Measurements from ENCODE around the gene ZDHHC19. TPM values are rescaled to one million over a fixed set of nuclear protein-coding genes. Genes with fewer than 3 reads are reported as not detected.
"Not testable (repeated sequence)": the region's sequence is repeated elsewhere in the genome, so short reads cannot be mapped to it uniquely, and the experiment has no call there.

ZDHHC19 gene
- total RNA-seq (2014; rRNA removed; shearing (Covaris generic)) = not detected in 2 replicates

GRCh38 chr3:196210673-196211556 is at the start of gene ZDHHC19:
TSS of gene ZDHHC19 (minus strand) at chr3:196211400. CDS start at chr3:196211315, 85 bp downstream.
- DNase-seq (ENCODE audit: low read depth) = no peak

DNA sequence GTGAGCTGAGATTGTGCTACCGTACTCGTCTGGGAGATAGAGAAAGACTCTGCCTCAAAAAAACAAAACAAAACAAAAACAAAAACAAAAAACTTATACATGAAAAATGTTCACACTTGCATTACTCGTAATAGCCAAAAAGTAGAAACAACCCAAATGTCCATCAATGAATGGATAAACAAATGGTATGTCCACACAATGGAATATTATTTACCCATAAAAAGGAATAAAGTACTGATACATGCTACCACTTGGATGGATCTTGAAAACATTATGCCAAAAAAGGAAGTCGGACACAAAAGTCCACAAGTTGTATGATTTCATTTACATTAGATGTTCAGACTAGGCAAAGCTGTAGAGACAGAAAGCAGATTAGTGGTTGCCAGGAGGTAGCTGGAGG is 49.6 kb upstream of the ZDHHC19 start:
- no peak for DNase-seq (ENCODE audit: low read depth)

DNA sequence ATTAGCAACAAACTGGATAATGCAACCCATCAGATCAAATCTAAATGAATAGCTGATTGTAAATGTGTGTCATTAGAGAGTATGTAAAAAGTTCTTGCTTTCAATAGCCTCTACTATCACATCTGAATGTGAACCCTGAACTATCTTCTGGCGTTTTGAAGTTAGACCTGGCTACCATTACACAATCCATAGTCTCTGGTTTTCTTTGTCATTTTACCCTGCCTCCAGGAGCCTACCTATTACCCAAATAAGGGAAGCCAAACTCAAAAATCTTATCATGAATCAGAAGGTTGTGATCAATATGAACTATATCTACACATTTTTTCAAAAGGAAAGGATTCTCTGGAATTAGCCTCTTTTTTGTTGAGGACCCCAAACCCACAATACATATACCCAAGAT is 44.6 kb upstream of the ZDHHC19 start:
- no peak for DNase-seq (ENCODE audit: low read depth)

- DNase-seq (ENCODE audit: low read depth) = no peak
These were observed 43.4 kb upstream of the ZDHHC19 start for GRCh38 chr3:196254376-196255283.

GRCh38 chr3:196251918-196252317 is 40.7 kb upstream of the ZDHHC19 start:
- DNase-seq (ENCODE audit: low read depth) = no peak

- DNase-seq (ENCODE audit: low read depth) = peak; percentile 96
These were observed 35.6 kb upstream of the ZDHHC19 start for GRCh38 chr3:196246612-196247308.

- DNase-seq (ENCODE audit: low read depth) = not testable (repeated sequence)
These were observed 33.0 kb upstream of the ZDHHC19 start for GRCh38 chr3:196244166-196244565.

DNA sequence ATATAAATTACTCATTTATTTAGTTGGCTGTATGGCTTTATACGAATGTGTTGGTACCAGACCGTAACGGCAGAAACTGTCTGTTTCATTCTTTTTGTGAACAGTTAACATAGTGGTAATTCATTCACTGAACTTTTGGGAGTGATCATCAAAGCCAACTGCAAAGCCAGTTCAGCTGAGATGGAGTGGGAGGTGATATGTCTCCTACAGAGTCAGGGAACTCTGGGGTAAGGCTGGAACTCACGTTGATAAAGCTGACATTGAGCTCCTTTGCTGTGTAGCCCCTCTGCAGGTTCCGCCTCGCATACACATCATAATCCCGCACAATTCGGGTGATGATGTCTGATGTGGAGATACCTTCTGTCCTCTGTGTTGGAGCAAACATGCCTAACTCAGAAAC is 30.5 kb upstream of the ZDHHC19 start:
- no peak for DNase-seq (ENCODE audit: low read depth)

- no peak for DNase-seq (ENCODE audit: low read depth)
These were observed 29.2 kb upstream of the ZDHHC19 start for GRCh38 chr3:196240424-196240823.

- DNase-seq (ENCODE audit: low read depth) = no peak
These were observed 27.7 kb upstream of the ZDHHC19 start for GRCh38 chr3:196238612-196239560.

DNA sequence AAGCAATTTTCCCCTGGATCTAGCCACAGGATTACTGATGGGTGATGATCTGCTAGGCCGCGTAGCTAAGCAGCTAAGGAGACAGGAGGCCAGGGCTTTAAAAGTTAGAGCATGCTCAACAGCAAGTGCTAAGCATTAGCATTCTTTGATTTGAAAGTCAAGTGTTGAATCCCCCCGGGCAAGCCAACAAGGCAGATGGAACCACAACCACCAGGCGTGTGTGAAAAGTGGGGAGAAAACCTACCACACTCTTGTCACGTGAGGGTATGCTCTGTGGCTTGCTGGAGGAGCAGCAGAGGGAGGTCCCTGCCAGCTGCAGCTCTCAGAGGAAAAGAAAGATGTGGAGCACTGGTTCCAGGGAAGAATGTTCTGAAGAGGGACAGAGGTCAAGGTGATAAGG is 26.0 kb upstream of the ZDHHC19 start:
- no peak for DNase-seq (ENCODE audit: low read depth)

DNA sequence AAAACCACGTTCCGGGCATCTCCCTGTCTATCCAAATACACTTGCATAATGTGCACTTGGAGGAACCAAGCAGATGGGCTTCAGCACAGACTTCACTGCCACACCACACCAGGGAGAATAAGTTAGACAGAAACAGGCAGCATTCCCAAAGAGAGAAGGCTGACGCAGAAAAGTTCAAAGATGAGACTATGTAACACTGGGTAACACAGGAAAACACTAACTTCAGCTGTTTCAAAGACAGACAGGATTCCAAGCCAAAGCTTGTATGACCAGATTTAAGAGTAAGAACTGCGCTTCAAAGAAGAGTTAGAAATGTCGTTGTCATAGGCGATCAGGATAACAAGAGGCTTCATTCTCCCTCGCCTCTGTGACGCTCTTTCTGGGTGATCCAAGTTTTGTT is 25.0 kb upstream of the ZDHHC19 start:
- DNase-seq (ENCODE audit: low read depth) = no peak

DNA sequence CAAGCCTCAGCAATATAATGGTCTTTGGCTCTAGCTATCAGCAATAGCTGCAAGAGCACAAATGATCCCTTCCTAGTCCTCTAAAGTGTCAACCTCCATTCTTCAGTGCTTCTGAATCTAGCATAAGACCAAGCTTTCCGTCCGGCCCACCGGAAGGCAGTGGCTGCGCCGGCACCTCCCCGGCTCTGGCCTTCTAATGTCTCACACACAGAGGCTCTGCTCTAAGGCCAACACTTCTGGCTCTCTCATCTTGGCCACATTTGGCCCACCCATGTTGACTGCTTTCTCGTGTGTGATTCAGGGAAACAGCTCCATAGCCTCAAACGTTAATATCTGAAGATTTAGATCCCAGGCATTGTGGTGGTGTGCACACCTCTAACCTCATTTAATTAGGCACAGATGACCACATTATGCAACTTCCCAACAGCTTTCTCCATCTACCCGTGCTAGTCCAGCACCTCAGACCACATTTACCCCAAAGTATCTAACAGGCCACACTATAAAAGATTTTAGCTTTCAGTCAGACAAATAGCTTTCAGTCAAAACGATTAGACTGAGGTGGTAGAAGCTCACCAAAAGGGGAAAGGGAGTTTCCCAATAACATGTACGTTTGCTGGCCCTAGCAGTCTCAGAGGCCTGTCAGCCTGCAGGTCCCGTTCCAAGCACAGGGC is 24.4 kb upstream of the ZDHHC19 start:
- DNase-seq (ENCODE audit: low read depth) = no peak

- DNase-seq (ENCODE audit: low read depth) = no peak
These were observed 21.7 kb upstream of the ZDHHC19 start for GRCh38 chr3:196232882-196233251.

GRCh38 chr3:196232154-196232881 is 21.1 kb upstream of the ZDHHC19 start:
- DNase-seq (ENCODE audit: low read depth) = no peak

DNA sequence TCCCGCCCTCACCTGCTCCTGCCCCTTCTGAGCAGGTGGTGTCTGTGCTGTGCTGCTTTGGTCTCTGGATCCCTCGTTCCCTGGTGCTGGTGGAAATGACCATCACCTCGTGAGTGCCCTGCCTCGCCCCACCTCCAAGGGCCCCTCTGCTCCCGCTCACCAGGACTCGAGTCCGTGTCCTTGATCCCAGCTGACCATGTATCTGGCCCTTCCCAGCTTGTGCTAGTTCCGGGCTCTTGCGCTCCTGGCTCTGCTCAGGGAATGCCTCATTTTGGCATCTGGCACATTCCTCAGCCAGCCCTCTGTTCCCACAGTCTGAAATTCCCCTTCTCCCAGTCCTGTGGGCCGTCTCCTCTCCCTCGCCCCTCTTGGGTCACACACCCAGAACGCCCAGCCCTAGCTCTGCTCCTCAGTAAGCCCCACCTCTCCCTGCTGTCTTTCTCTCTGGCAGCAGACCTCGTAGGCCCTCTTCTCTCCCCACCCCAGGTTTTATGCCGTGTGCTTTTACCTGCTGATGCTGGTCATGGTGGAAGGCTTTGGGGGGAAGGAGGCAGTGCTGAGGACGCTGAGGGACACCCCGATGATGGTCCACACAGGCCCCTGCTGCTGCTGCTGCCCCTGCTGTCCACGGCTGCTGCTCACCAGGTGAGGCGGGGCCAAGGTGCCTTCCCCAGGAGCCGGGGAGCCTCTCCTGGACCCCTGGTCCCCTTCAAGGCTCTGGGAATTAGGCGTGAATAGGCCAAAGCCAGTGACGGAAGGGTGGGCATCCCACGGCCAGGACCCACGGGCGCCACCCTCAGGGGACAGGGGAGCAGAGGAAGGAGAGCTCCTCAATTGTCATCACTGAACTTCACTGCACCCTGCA is 16.7 kb upstream of the ZDHHC19 start:
- no peak for DNase-seq (ENCODE audit: low read depth)

DNA sequence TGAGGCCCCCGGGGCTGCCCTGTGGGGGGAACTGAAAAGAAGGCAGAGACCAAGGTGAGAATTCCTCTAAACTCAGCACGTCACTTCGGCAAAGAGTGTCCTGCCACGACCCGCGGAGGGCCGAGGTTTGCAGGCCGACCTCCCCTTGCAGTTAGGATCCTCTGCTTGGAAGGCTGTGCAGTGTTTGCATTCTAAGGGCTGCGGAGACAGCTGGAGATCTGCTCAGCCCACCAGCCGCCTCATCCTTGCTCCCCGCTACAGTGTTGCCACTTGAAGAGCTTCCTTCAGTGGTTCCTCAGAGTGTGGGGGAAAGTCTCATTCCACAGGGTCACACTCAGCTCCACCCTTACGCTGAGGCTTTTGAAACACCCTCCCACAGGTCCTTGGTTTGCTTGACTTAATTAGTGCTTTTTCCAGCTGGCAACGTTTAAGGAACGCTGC is 15.9 kb upstream of the ZDHHC19 start:
- no peak for DNase-seq (ENCODE audit: low read depth)

DNA sequence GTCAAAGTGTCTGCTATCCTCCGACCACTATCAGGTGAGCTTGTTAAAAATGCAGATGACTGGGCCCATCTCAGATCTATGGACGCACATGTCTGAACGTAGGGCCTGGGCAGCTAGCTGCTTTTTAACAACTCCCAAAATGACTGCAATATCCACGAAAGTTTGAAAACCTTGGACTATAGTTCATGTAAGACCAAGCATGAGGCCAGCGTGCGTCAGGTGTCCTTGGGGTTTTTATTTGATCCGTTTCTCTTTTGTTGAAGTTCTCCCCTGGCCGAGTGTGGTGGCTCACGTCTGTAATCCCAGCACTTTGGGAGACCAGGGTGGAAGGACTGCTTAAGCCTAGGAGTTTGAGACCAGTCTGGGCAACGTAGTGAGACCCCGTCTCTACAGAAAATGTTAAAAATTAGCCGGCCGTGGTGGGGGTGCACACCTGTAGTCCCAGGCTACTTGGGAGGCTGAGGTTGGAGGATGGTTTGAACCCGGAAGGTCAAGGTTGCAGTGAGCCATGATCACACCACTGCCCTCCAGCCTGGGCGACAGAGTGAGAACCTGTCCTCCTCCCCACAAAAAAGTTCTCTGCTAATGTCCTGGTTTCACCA is 14.7 kb upstream of the ZDHHC19 start:
- no peak for DNase-seq (ENCODE audit: low read depth)
